Duodenal mucosa (tissue), 2 donors: ENCODE measurements around the gene ELOB.

Experiments
- H3K27ac ChIP-seq: one replicate; pipeline ENCODE4 v1.7.0; 2013; ENCODE audit warnings: low read depth, low read length
- H3K27me3 ChIP-seq, 2 donors: one replicate each; pipeline ENCODE4 v1.7.0; 2013; ENCODE audit warnings: low read length in 2 of 2, control low read depth in 1 of 2; ENCODE audit not compliant: insufficient read depth in 2 of 2, control insufficient read depth in 1 of 2
- H3K36me3 ChIP-seq, 2 donors: one replicate each; pipeline ENCODE4 v1.7.0; 2013; ENCODE audit warnings: low read length in 2 of 2, control low read depth in 1 of 2; ENCODE audit not compliant: insufficient read depth in 2 of 2, control insufficient read depth in 1 of 2
- H3K4me1 ChIP-seq, 2 donors: one replicate each; pipeline ENCODE4 v1.7.0; 2013; ENCODE audit warnings: low read length in 2 of 2, control low read depth in 1 of 2; ENCODE audit not compliant: insufficient read depth in 2 of 2, control insufficient read depth in 1 of 2
- H3K4me3 ChIP-seq, 2 donors: one replicate each; pipeline ENCODE4 v1.7.0; 2013; ENCODE audit warnings: low read length in 2 of 2, low read depth in 1 of 2
- H3K9ac ChIP-seq, 2 donors: one replicate each; pipeline ENCODE4 v1.7.0; 2013; ENCODE audit warnings: low read length in 2 of 2, low read depth in 1 of 2
- H3K9me3 ChIP-seq, 2 donors: one replicate each; pipeline ENCODE4 v1.7.0; 2013; ENCODE audit warnings: low read length in 2 of 2, control low read depth in 1 of 2; ENCODE audit not compliant: control insufficient read depth in 1 of 2

ELOB gene

GRCh38 chr16:2767891-2768290 lies 9.2 kb downstream of the ELOB start:
- H3K36me3 ChIP-seq: peaks cover 87 to 98% of the 10 kb centered on the region in 2 donors
- H3K4me1 ChIP-seq: peaks cover 8 to 20% of the 10 kb centered on the region in 2 donors
- no peaks in the 10 kb centered on the region for H3K9me3 ChIP-seq
- H3K9ac ChIP-seq: no peak overlapping the region
- no peaks in the 10 kb centered on the region for H3K27me3 ChIP-seq
- no peak overlapping the region for H3K4me3 ChIP-seq
- no peak overlapping the region for H3K27ac ChIP-seq

- no peak overlapping the region for H3K4me3 ChIP-seq
- no peaks in the 10 kb centered on the region for H3K9me3 ChIP-seq
- H3K36me3 ChIP-seq: peaks cover 91 to 100% of the 10 kb centered on the region in 2 donors
- H3K9ac ChIP-seq: no peak overlapping the region
- peaks cover 8 to 20% of the 10 kb centered on the region in 2 donors for H3K4me1 ChIP-seq
- H3K27ac ChIP-seq: no peak overlapping the region
- H3K27me3 ChIP-seq: no peaks in the 10 kb centered on the region
Measured at GRCh38 chr16:2767140-2767731, 9.8 kb downstream of the ELOB start.

GRCh38 chr16:2766430-2767139 lies 10.5 kb downstream of the ELOB start:
- Histone ChIP-seq H3K9ac (no peak overlapping the region), H3K36me3 (peaks cover 93 to 100% of the 10 kb centered on the region in 2 donors), H3K9me3 (no peaks in the 10 kb centered on the region), H3K27ac (no peak overlapping the region), H3K4me3 (no peak overlapping the region), H3K4me1 (peaks cover 8 to 20% of the 10 kb centered on the region in 2 donors), H3K27me3 (no peaks in the 10 kb centered on the region)

GRCh38 chr16:2765462-2766404 lies 11.3 kb downstream of the ELOB start:
- H3K4me3 ChIP-seq: no peak overlapping the region
- peaks cover 8 to 20% of the 10 kb centered on the region in 2 donors for H3K4me1 ChIP-seq
- H3K27me3 ChIP-seq: no peaks in the 10 kb centered on the region
- H3K27ac ChIP-seq: no peak overlapping the region
- no peaks in the 10 kb centered on the region for H3K9me3 ChIP-seq
- H3K9ac ChIP-seq: no peak overlapping the region
- peaks cover 94 to 100% of the 10 kb centered on the region in 2 donors for H3K36me3 ChIP-seq

GRCh38 chr16:2764718-2765117 lies 12.4 kb downstream of the ELOB start:
- Histone ChIP-seq H3K27me3 (no peaks in the 10 kb centered on the region), H3K27ac (no peak overlapping the region), H3K36me3 (peaks cover 93 to 100% of the 10 kb centered on the region in 2 donors), H3K4me1 (peaks cover 8 to 16% of the 10 kb centered on the region in 2 donors), H3K4me3 (no peak overlapping the region), H3K9me3 (no peaks in the 10 kb centered on the region), H3K9ac (no peak overlapping the region)

- H3K9me3 ChIP-seq: no peaks in the 10 kb centered on the region
- peaks cover 94 to 100% of the 10 kb centered on the region in 2 donors for H3K36me3 ChIP-seq
- peaks cover 0 to 4% of the 10 kb centered on the region in 2 donors for H3K4me1 ChIP-seq
- H3K27me3 ChIP-seq: no peaks in the 10 kb centered on the region
- H3K4me3 ChIP-seq: no peak overlapping the region
- no peak overlapping the region for H3K27ac ChIP-seq
- no peak overlapping the region for H3K9ac ChIP-seq
Measured at GRCh38 chr16:2763173-2763572, 13.9 kb downstream of the ELOB start.

- no peak overlapping the region for H3K9ac ChIP-seq
- peaks cover 94 to 100% of the 10 kb centered on the region in 2 donors for H3K36me3 ChIP-seq
- no peaks in the 10 kb centered on the region for H3K27me3 ChIP-seq
- no peaks in the 10 kb centered on the region for H3K9me3 ChIP-seq
- peaks cover 0 to 4% of the 10 kb centered on the region in 2 donors for H3K4me1 ChIP-seq
- H3K27ac ChIP-seq: no peak overlapping the region
- no peak overlapping the region for H3K4me3 ChIP-seq
Measured at GRCh38 chr16:2762711-2763110, 14.4 kb downstream of the ELOB start.

GRCh38 chr16:2761886-2762583 lies 15.0 kb downstream of the ELOB start:
- H3K4me1 ChIP-seq: peaks cover 0 to 9% of the 10 kb centered on the region in 2 donors
- no peaks in the 10 kb centered on the region for H3K9me3 ChIP-seq
- no peak overlapping the region for H3K27ac ChIP-seq
- H3K36me3 ChIP-seq: peaks cover 92 to 100% of the 10 kb centered on the region in 2 donors
- no peak overlapping the region for H3K4me3 ChIP-seq
- H3K9ac ChIP-seq: no peak overlapping the region
- no peaks in the 10 kb centered on the region for H3K27me3 ChIP-seq

GRCh38 chr16:2761472-2761871 lies 15.6 kb downstream of the ELOB start:
- H3K27ac ChIP-seq: no peak overlapping the region
- no peak overlapping the region for H3K4me3 ChIP-seq
- H3K9me3 ChIP-seq: no peaks in the 10 kb centered on the region
- H3K27me3 ChIP-seq: no peaks in the 10 kb centered on the region
- peaks cover 94 to 100% of the 10 kb centered on the region in 2 donors for H3K36me3 ChIP-seq
- H3K4me1 ChIP-seq: peaks cover 5 to 13% of the 10 kb centered on the region in 2 donors
- no peak overlapping the region for H3K9ac ChIP-seq
